ENCODE measurements around the gene COG6.

COG6 gene

GRCh38 chr13:39655569-39656324, at the start of gene COG6:
Gene COG6, plus strand, starts transcription at chr13:39655662. Its CDS starts 65 bp downstream, at chr13:39655727.
- intact Hi-C loops (cut with DNase I), result loop anchor here (5.0 kb wide), 1 partner anchor 618 kb away; the partner anchor contains the start of genes NHLRC3 and PROSER1
- peak; percentile 84 to 98 (median 94) for DNase-seq

GRCh38 chr13:39605677-39606320, 49.7 kb upstream of the COG6 start:
- intact Hi-C loops (cut with DNase I), result no loop called here
- no peak for DNase-seq

- no peak for DNase-seq
- intact Hi-C loops (cut with DNase I), result no loop called here
Observed at GRCh38 chr13:39607876-39608275, 47.6 kb upstream of the COG6 start.

GRCh38 chr13:39612023-39612637, 43.3 kb upstream of the COG6 start:
- intact Hi-C loops (cut with DNase I), result loop anchor here (5.0 kb wide), 2 partner anchors 195 to 565 kb away; no protein-coding TSS in a partner anchor
- peak in 39 of 42 donors; percentile 11 to 93 (median 77) for DNase-seq

- intact Hi-C loops (cut with DNase I), result no loop called here
- peak in 36 of 42 donors; percentile 8 to 84 (median 61) for DNase-seq
Observed at GRCh38 chr13:39616087-39616694, 39.3 kb upstream of the COG6 start.

- DNase-seq, result no peak
- intact Hi-C loops (cut with DNase I), result no loop called here
Observed at GRCh38 chr13:39618561-39618960, 36.9 kb upstream of the COG6 start.

GRCh38 chr13:39623466-39623865, 32.0 kb upstream of the COG6 start:
- intact Hi-C loops (cut with DNase I), result no loop called here
- no peak for DNase-seq

GRCh38 chr13:39631307-39631706, 24.2 kb upstream of the COG6 start:
- no peak for DNase-seq
- intact Hi-C loops (cut with DNase I), result no loop called here

GRCh38 chr13:39632994-39633393, 22.5 kb upstream of the COG6 start:
- DNase-seq, result no peak
- intact Hi-C loops (cut with DNase I), result no loop called here

- intact Hi-C loops (cut with DNase I), result no loop called here
- no peak for DNase-seq
Observed at GRCh38 chr13:39635564-39635963, 19.9 kb upstream of the COG6 start.

- intact Hi-C loops (cut with DNase I), result no loop called here
- DNase-seq, result no peak
Observed at GRCh38 chr13:39637890-39638289, 17.6 kb upstream of the COG6 start.

- DNase-seq, result no peak
- intact Hi-C loops (cut with DNase I), result no loop called here
Observed at GRCh38 chr13:39641645-39642044, 13.8 kb upstream of the COG6 start.

- intact Hi-C loops (cut with DNase I), result no loop called here
- DNase-seq, result no peak
Observed at GRCh38 chr13:39646122-39646521, 9.3 kb upstream of the COG6 start.

- DNase-seq, result no peak
- intact Hi-C loops (cut with DNase I), result loop anchor here (5.0 kb wide), 1 partner anchor 618 kb away; the partner anchor contains the start of genes NHLRC3 and PROSER1
Observed at GRCh38 chr13:39655041-39655568, 357 bp upstream of the COG6 start.

GRCh38 chr13:39656325-39656677, 839 bp downstream of the COG6 start:
- peak in 1 of 42 donors; percentile 7 for DNase-seq

GRCh38 chr13:39663508-39663907, 8.0 kb downstream of the COG6 start:
- intact Hi-C loops (cut with DNase I), result no loop called here
- DNase-seq, result no peak

More at GRCh38 chr13:39656325-39656677, 839 bp downstream of the COG6 start:
- intact Hi-C loops (cut with DNase I), result loop anchor here (5.0 kb wide), 1 partner anchor 619 kb away; the partner anchor contains the start of genes NHLRC3 and PROSER1

- DNase-seq, result no peak
- intact Hi-C loops (cut with DNase I), result no loop called here
Observed at GRCh38 chr13:39663958-39664357, 8.5 kb downstream of the COG6 start.

GRCh38 chr13:39665763-39666162, 10.3 kb downstream of the COG6 start:
- intact Hi-C loops (cut with DNase I), result no loop called here

GRCh38 chr13:39670445-39670844, 15.0 kb downstream of the COG6 start:
- intact Hi-C loops (cut with DNase I), result no loop called here
- no peak for DNase-seq

More at GRCh38 chr13:39665763-39666162, 10.3 kb downstream of the COG6 start:
- no peak for DNase-seq

Measured in head of caudate nucleus (tissue), 42 donors.